Measurements from ENCODE around the gene KSR2.

DNA sequence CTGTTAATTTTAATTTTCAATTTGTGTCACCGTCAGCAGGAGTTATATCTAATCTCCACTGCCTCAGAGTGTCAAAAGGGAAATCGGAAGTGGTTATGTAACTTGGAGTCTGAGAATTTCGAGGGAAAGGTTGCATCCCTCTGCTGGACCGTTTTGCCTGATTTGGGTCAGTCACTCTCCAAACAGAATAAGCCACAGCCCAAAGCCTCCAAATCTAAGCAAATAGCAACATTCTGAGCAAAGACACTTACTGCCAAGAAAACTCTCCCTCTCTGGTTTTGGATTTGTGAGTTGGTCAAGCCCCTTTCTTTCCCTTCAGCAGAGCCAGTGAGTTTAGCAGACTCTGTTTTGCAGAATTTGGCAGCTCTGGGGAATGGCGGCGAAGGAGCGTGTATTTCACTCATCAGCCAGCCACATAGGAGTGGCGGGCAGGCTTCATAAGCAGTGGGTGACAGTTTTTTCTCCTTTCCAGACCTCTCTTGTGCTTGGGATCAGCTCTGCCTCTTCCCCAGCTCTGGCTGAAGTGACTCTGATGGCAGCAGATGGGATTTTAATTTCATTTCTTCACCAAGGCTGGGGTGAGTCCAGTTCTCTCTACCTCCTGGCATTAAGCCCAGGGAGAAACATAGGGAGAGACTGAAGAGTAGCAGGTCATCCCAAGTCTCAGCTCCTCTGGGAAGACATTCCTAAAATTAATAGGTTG is 388.6 kb downstream of the KSR2 start:
- TF ChIP-seq, protein P1, sequence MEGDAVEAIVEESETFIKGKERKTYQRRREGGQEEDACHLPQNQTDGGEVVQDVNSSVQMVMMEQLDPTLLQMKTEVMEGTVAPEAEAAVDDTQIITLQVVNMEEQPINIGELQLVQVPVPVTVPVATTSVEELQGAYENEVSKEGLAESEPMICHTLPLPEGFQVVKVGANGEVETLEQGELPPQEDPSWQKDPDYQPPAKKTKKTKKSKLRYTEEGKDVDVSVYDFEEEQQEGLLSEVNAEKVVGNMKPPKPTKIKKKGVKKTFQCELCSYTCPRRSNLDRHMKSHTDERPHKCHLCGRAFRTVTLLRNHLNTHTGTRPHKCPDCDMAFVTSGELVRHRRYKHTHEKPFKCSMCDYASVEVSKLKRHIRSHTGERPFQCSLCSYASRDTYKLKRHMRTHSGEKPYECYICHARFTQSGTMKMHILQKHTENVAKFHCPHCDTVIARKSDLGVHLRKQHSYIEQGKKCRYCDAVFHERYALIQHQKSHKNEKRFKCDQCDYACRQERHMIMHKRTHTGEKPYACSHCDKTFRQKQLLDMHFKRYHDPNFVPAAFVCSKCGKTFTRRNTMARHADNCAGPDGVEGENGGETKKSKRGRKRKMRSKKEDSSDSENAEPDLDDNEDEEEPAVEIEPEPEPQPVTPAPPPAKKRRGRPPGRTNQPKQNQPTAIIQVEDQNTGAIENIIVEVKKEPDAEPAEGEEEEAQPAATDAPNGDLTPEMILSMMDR (conservative IDR thresholded peaks at IDR 0.05; ENCODE audit: low read depth, low read length), result no peak
- TF ChIP-seq EZH2 (IDR thresholded peaks at IDR 0.05; ENCODE audit: borderline replicate concordance, low read depth, low read length, poor library complexity, severe bottlenecking), result no peak

Measured in A673 (cell line).